IPS DF 6.9 (cell line): ENCODE data around the gene DNAH5.

Experiments used
- DNase-seq: peaks from one replicate; pipeline ENCODE4 v3.0.0-alpha.2; 2013; ENCODE audit warnings: low read depth, low spot score
- H3K27ac ChIP-seq: one replicate; pipeline ENCODE4 v1.5.1; 2013; ENCODE audit warnings: low read length, control low read depth
- H3K27me3 ChIP-seq: 2 replicates; pipeline ENCODE4 v1.6.1; 2013; ENCODE audit warnings: mild to moderate bottlenecking, low read length; ENCODE audit not compliant: control insufficient read depth, insufficient read depth
- H3K36me3 ChIP-seq: 2 replicates; pipeline ENCODE4 v1.6.1; 2013; ENCODE audit warnings: low read length; ENCODE audit not compliant: control insufficient read depth, insufficient read depth
- H3K4me1 ChIP-seq: 2 replicates; pipeline ENCODE4 v1.6.1; 2013; ENCODE audit warnings: low read length; ENCODE audit not compliant: control insufficient read depth, insufficient read depth
- H3K4me3 ChIP-seq: 2 replicates; pipeline ENCODE4 v1.5.1; 2013; ENCODE audit warnings: mild to moderate bottlenecking, low read length
- H3K9me3 ChIP-seq: 2 replicates; pipeline ENCODE4 v1.6.1; 2013; ENCODE audit warnings: low read length, inconsistent platforms; ENCODE audit not compliant: control insufficient read depth, insufficient read depth
- WGBS: extraction: QIAGEN DNeasy Blood & Tissue Kit; methylation state at CpG from one replicate; pipeline ENCODE4 v1.1.7; 2013; ENCODE audit warnings: mixed read lengths, missing lambda C conversion rate; ENCODE audit not compliant: insufficient read length, insufficient coverage; 5-methylcytosine and 5-hydroxymethylcytosine counted together

DNAH5 gene

DNA sequence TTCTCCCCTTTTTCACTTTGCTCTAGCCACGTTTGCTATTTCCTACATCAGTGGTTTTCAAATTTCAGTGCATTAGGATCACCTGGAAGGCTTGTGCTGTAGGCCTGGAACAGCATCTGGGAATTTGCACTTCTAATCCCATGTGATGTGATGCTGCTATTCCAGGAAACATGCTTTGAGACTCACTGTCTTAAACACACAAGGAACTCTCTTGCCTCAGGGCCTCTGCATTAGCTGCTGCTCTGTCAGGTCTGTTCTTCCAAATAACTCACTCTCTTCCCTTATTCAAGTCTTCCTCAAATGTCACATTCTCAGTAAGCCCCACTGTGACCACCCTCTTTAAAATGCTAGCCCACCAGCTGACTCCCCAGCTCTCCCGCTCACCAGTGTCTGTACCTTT is 204.0 kb downstream of the DNAH5 start:
- WGBS = no CpG with 5 or more reads among the region's 2 CpGs
- Histone ChIP-seq H3K9me3 (no peaks in the 10 kb centered on the region), H3K27me3 (no peaks in the 10 kb centered on the region), H3K36me3 (no peaks in the 10 kb centered on the region), H3K27ac (no peak overlapping the region), H3K4me1 (no peaks in the 10 kb centered on the region), H3K4me3 (no peak overlapping the region)
- DNase-seq = no peak

DNA sequence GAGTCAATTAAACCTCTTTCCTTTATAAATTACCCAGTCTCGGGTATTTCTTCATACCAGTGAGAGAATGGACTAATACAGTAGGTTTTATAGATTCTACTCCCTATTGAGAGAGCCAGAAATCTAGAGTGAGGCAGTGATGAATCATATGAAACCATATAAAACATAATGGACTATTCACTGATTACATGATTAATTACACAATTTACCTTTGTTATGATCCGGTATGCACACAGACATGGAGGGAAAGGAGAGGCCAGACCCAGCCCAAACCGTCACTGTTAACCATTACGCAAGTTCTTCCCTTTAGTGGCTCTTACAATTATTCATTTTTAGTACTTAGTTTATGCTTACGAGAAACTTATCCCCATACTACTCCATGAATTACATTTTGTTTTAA is 205.0 kb downstream of the DNAH5 start:
- DNase-seq = no peak
- no peaks in the 10 kb centered on the region for H3K9me3 ChIP-seq
- no peaks in the 10 kb centered on the region for H3K36me3 ChIP-seq
- no peak overlapping the region for H3K4me3 ChIP-seq
- no CpG with 5 or more reads among the region's 5 CpGs for WGBS
- no peaks in the 10 kb centered on the region for H3K27me3 ChIP-seq
- no peaks in the 10 kb centered on the region for H3K4me1 ChIP-seq
- H3K27ac ChIP-seq = no peak overlapping the region

DNA sequence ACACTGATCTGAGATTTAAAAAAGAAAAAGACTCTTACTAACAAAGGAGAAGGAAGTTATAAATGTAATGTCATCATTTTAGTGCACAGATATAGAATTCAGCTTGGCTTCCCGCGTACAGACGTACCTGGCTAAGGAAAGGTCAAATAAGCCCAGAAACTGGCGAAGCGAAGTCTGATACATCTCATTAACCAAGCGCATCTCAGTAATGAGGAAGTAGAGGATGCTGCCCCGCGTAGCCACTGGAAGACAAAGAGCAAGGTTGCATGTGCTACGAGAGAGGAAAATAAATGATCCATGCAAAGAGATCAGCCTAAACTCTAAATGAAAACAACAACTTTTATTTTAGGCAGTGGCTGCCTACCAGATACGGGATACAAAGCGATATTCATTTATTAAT is 208.8 kb downstream of the DNAH5 start:
- no peak for DNase-seq
- no peak overlapping the region for H3K27ac ChIP-seq
- no peaks in the 10 kb centered on the region for H3K27me3 ChIP-seq
- no CpG with 5 or more reads among the region's 11 CpGs for WGBS
- H3K4me1 ChIP-seq = no peaks in the 10 kb centered on the region
- no peak overlapping the region for H3K4me3 ChIP-seq
- H3K36me3 ChIP-seq = no peaks in the 10 kb centered on the region
- no peaks in the 10 kb centered on the region for H3K9me3 ChIP-seq

DNA sequence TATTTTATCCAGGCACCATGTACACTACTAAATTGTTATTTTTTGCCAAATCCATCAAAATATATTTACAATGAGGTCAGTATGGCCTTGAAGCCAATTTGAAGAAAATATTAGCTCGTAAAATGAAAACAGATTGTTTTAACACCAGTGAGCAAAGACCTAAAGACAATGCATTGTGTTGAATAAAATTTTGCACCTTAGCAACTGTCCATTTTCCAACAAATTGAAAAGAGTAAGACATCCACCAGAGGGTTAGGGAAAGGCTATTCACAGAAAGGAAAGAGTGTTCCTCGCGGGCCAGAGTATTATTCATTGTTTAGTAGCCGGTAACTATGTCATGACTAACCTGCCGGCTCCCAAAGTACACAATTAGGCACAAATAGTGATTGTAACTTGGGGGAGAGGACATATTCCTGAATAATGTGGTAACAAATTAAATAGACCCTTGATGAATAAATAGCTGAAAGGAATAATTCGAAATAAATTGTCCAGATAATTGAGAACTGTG is 213.3 kb downstream of the DNAH5 start:
- no peaks in the 10 kb centered on the region for H3K36me3 ChIP-seq
- no peak overlapping the region for H3K27ac ChIP-seq
- H3K27me3 ChIP-seq = no peaks in the 10 kb centered on the region
- WGBS = no CpG with 5 or more reads among the region's 6 CpGs
- no peak for DNase-seq
- no peaks in the 10 kb centered on the region for H3K4me1 ChIP-seq
- H3K9me3 ChIP-seq = no peaks in the 10 kb centered on the region
- no peak overlapping the region for H3K4me3 ChIP-seq

DNA sequence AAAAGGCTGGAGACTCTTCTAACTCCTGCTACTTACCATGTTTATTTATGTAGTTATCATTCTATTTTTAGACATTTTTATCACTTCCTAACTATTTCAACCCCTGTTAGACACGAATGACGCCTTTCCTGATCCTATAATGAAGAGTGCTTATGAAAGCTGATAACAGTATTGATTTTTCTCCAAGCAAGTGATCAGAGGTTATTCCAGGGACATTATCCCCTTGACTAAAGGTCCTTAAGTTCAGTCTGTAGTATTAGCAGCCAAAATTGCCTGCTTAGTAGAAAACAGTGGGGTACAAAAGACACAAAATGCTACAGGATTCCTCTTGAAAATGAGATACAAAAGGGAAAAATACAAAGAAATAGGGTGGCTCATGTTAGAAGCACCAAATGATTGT is 235.6 kb downstream of the DNAH5 start:
- no peak for DNase-seq
- H3K9me3 ChIP-seq = no peaks in the 10 kb centered on the region
- H3K4me1 ChIP-seq = no peaks in the 10 kb centered on the region
- no peaks in the 10 kb centered on the region for H3K27me3 ChIP-seq
- no peaks in the 10 kb centered on the region for H3K36me3 ChIP-seq
- H3K4me3 ChIP-seq = no peak overlapping the region
- no peak overlapping the region for H3K27ac ChIP-seq
- no CpG with 5 or more reads among the region's 2 CpGs for WGBS

DNA sequence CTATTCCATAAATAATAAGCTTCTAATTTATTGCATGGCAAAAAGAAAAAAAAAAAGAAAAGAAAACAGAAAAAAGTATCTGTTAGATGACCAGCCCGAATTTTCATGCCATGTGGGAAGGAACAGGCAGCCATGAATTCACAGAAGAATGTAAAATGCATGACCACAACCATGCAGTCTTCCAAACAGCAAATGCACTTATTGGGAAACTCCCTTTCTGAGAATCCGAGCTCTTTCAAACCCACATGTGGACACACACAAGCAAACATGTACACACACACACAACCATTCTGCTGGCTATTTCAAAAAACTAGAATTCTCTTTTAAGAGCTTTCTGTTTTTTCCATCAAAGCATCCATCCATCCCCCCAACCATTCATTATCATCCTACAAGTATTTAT is 236.1 kb downstream of the DNAH5 start:
- no peak overlapping the region for H3K4me3 ChIP-seq
- WGBS = no CpG with 5 or more reads among the region's 2 CpGs
- no peaks in the 10 kb centered on the region for H3K4me1 ChIP-seq
- H3K9me3 ChIP-seq = no peaks in the 10 kb centered on the region
- H3K36me3 ChIP-seq = no peaks in the 10 kb centered on the region
- no peaks in the 10 kb centered on the region for H3K27me3 ChIP-seq
- H3K27ac ChIP-seq = no peak overlapping the region
- DNase-seq = no peak

DNA sequence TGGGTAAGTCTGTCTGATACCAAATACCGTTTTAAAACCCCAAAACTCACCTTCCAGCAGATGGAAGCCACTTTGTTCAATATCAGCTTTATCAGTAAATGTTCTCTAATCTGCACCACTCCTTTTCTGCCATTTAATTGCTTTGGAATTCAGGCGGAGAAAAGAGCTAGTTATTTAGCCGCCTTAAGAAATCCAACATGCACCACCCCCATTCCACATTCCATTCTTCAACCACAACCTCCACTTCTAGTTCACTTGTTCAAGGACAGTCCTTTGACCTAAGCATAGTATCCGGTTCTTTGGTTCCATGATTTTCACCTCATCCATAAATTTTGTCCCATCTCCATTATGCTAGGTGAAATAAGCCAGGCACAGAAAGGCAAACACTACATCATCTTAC is 240.1 kb downstream of the DNAH5 start:
- Histone ChIP-seq H3K27ac (no peak overlapping the region), H3K4me1 (no peaks in the 10 kb centered on the region), H3K36me3 (no peaks in the 10 kb centered on the region), H3K9me3 (no peaks in the 10 kb centered on the region), H3K27me3 (no peaks in the 10 kb centered on the region), H3K4me3 (no peak overlapping the region)
- no CpG with 5 or more reads among the region's 4 CpGs for WGBS
- DNase-seq = no peak

DNA sequence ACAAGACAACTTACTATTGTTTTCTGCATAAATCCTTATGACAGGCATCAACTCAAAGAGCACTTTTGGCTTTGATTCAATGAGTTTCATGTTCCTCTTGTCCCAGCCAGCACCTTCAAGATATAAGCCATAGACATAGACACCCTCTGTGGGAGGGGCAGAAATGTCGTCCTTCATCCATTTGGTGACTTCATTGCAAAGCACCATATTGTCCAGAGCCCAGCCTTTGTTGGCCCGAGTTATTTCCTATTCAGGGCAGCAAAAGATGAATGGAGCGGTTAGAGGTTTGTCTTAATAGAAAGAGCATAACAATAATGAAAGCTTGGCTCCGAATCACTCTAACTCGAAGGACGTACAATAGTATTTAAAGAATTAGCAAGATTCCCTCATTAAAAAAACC is 243.9 kb downstream of the DNAH5 start:
- DNase-seq = no peak
- no CpG with 5 or more reads among the region's 6 CpGs for WGBS
- Histone ChIP-seq H3K4me1 (no peaks in the 10 kb centered on the region), H3K9me3 (no peaks in the 10 kb centered on the region), H3K36me3 (no peaks in the 10 kb centered on the region), H3K4me3 (no peak overlapping the region), H3K27ac (no peak overlapping the region), H3K27me3 (no peaks in the 10 kb centered on the region)

DNA sequence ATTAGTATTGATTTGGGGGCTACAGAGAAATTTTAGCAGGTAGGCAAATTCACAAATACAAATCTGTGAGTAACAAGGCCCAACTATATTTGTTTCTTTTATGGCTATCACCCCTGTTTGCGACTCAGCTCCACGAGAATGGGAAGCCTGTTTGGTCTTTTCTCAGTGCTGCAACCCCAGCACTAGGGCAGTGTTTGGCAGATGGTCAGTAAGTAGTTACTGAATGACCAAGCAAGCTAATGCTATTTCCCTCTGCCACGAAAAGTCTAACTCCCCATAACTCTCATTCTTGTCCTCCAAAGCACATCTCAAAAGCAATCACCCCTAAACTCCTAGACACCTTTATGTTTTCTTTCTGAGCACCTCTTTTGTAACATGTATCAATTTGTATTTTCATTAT is 245.6 kb downstream of the DNAH5 start:
- DNase-seq = no peak
- no CpG with 5 or more reads among the region's 3 CpGs for WGBS
- H3K36me3 ChIP-seq = no peaks in the 10 kb centered on the region
- H3K4me3 ChIP-seq = no peak overlapping the region
- no peaks in the 10 kb centered on the region for H3K27me3 ChIP-seq
- no peaks in the 10 kb centered on the region for H3K4me1 ChIP-seq
- H3K9me3 ChIP-seq = no peaks in the 10 kb centered on the region
- no peak overlapping the region for H3K27ac ChIP-seq

DNA sequence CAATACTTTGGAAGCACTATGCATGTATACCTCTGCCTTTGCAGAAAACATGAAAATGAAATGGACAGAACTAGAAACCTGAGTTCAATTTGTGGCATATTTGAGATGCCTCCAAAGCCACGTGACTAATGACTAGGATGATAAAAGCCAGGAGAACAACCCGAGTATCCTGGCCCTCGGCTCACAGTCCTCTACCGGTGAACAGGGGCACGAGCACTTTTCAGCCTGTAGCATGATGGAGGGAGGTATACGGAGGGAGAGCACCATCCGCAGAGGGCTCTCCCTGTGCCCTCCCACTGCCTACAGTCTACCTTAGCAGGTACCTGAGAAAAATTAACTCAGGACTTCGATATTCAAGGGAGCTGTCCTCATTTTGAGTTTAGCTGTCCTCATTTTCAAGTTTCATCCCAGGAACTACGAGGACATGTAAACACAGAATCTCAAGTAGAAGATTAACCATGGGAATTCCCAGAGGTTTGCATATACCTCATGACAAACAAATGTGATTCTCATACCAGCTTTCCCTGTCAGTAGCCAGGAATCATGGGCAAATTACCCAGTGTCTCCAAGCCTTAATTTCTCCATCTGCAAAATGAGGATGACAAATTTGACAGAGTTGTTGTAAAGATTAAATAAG is 249.3 kb downstream of the DNAH5 start:
- Histone ChIP-seq H3K27ac (no peak overlapping the region), H3K4me3 (no peak overlapping the region), H3K4me1 (no peaks in the 10 kb centered on the region), H3K36me3 (no peaks in the 10 kb centered on the region), H3K9me3 (no peaks in the 10 kb centered on the region), H3K27me3 (no peaks in the 10 kb centered on the region)
- DNase-seq = no peak
- no CpG with 5 or more reads among the region's 9 CpGs for WGBS

DNA sequence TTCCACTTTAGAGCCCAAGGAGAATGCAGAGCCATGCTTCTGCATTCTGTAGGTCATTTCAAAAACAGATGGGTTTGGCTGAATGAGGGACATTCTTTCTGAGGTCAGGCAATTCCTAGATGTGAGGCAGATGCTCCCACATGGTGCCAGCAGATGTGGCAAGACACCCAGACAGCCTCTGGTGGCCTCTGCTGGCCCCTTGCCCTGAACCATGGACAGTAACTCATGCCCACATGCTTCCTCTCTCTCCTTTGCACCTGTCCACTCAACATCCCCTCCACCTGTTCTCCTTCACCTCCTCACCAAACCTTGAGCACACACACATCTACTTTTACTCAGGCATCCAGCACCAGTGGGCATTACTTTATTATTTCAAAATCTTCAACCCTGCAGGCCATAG is 252.3 kb downstream of the DNAH5 start:
- Histone ChIP-seq H3K36me3 (no peaks in the 10 kb centered on the region), H3K27me3 (no peaks in the 10 kb centered on the region), H3K4me1 (no peaks in the 10 kb centered on the region), H3K4me3 (no peak overlapping the region), H3K27ac (no peak overlapping the region), H3K9me3 (no peaks in the 10 kb centered on the region)
- no peak for DNase-seq
